SK-N-SH treated with all-trans-retinoic acid at 6 μM for 48 hours (cell line): Measurements from ENCODE around the gene GABBR2.

ENCODE experiments used
- ATAC-seq: fragments of 200-7000 bp; cut with Tn5 transposase; 3 replicates; pipeline ENCODE4 v1.9.1; 2020; ENCODE audit warnings: mild to moderate bottlenecking, moderate library complexity
- ARNTL ChIP-seq: fragments of 450-650 bp; formaldehyde crosslinking; IDR thresholded peaks from 2 replicates; pipeline ENCODE4 v1.5.0; 2020; ENCODE audit warnings: low read depth, mild to moderate bottlenecking, moderate library complexity, borderline replicate concordance
- BACH2 ChIP-seq: fragments of 250-450 bp; sonication (Bioruptor Pico); IDR thresholded peaks from 2 replicates; pipeline ENCODE4 v1.9.0; 2021; ENCODE audit warnings: mild to moderate bottlenecking, borderline replicate concordance
- CSDC2 ChIP-seq: fragments of 250-450 bp; sonication (Bioruptor Pico); IDR thresholded peaks from 2 replicates; pipeline ENCODE4 v1.5.0; 2020; ENCODE audit warnings: mild to moderate bottlenecking, moderate library complexity
- GLIS3 ChIP-seq: fragments of 250-450 bp; sonication (Bioruptor Pico); IDR thresholded peaks from 2 replicates; pipeline ENCODE4 v1.5.0; 2020; ENCODE audit warnings: mild to moderate bottlenecking, moderate library complexity
- ISL1 ChIP-seq: fragments of 250-450 bp; sonication (Bioruptor Pico); IDR thresholded peaks from 2 replicates; pipeline ENCODE4 v2.1.2; 2022; ENCODE audit warnings: mild to moderate bottlenecking, moderate library complexity
- OSR1 ChIP-seq: fragments of 250-450 bp; sonication (Bioruptor Pico); IDR thresholded peaks from 2 replicates; pipeline ENCODE4 v1.8.0; 2022; ENCODE audit warnings: moderate library complexity, mild to moderate bottlenecking, inconsistent platforms
- PPARA ChIP-seq: fragments of 250-450 bp; sonication (Bioruptor Pico); IDR thresholded peaks from 2 replicates; pipeline ENCODE4 v1.5.0; 2020; ENCODE audit warnings: mild to moderate bottlenecking, borderline replicate concordance
- RARB ChIP-seq: fragments of 250-450 bp; sonication (Bioruptor Pico); IDR thresholded peaks from 2 replicates; pipeline ENCODE4 v1.8.0; 2021; ENCODE audit warnings: mild to moderate bottlenecking, moderate library complexity
- SNAI2 ChIP-seq: fragments of 250-450 bp; sonication (Bioruptor Pico); IDR thresholded peaks from 2 replicates; pipeline ENCODE4 v1.5.0; 2020; ENCODE audit warnings: mild to moderate bottlenecking, moderate library complexity
- TCF4 ChIP-seq: fragments of 250-450 bp; sonication (Bioruptor Pico); IDR thresholded peaks from 2 replicates; pipeline ENCODE4 v1.8.0; 2021; ENCODE audit warnings: mild to moderate bottlenecking, moderate library complexity, borderline replicate concordance
- TOX ChIP-seq: fragments of 250-450 bp; sonication (Bioruptor Pico); IDR thresholded peaks from 2 replicates; pipeline ENCODE4 v1.8.0; 2021; ENCODE audit warnings: mild to moderate bottlenecking, moderate library complexity, borderline replicate concordance
- ZFP3 ChIP-seq: fragments of 250-450 bp; sonication (Bioruptor Pico); IDR thresholded peaks from 2 replicates; pipeline ENCODE4 v1.5.0; 2020; ENCODE audit warnings: mild to moderate bottlenecking, moderate library complexity
- ZFP30 ChIP-seq: fragments of 450-650 bp; formaldehyde crosslinking; IDR thresholded peaks from 2 replicates; pipeline ENCODE4 v1.5.0; 2022; ENCODE audit warnings: mild to moderate bottlenecking, moderate library complexity
- ZNF70 ChIP-seq: fragments of 450-650 bp; formaldehyde crosslinking; IDR thresholded peaks from 2 replicates; pipeline ENCODE4 v1.5.0; 2020; ENCODE audit warnings: mild to moderate bottlenecking, moderate library complexity
- ZNF8 ChIP-seq: fragments of 450-650 bp; formaldehyde crosslinking; IDR thresholded peaks from 2 replicates; pipeline ENCODE4 v1.5.0; 2020; ENCODE audit warnings: mild to moderate bottlenecking, moderate library complexity
- TF ChIP-seq, protein P1 (sequence below): fragments of 250-450 bp; sonication (Bioruptor Pico); IDR thresholded peaks from 2 replicates; pipeline ENCODE4 v1.5.1; 2020; ENCODE audit warnings: low read depth, mild to moderate bottlenecking, moderate library complexity
- TF ChIP-seq, protein P2 (sequence below): fragments of 250-450 bp; sonication (Bioruptor Pico); IDR thresholded peaks from 2 replicates; pipeline ENCODE4 v1.8.0; 2021; ENCODE audit warnings: low read depth, mild to moderate bottlenecking, moderate library complexity, borderline replicate concordance
- TF ChIP-seq, protein P3 (sequence below): fragments of 250-450 bp; sonication (Bioruptor Pico); IDR thresholded peaks from 2 replicates; pipeline ENCODE4 v1.8.0; 2020; ENCODE audit warnings: mild to moderate bottlenecking, moderate library complexity, borderline replicate concordance
- TF ChIP-seq, protein P4 (sequence below): fragments of 250-450 bp; sonication (Bioruptor Pico); IDR thresholded peaks from 2 replicates; pipeline ENCODE4 v1.5.0; 2020; ENCODE audit warnings: mild to moderate bottlenecking, moderate library complexity
- TF ChIP-seq, protein P5 (sequence below): fragments of 250-450 bp; sonication (Bioruptor Pico); IDR thresholded peaks from 2 replicates; pipeline ENCODE4 v1.5.1; 2021; ENCODE audit warnings: mild to moderate bottlenecking, moderate library complexity

GABBR2 gene

GRCh38 chr9:98311541-98311940 is 397.2 kb downstream of the GABBR2 start:
- no peak for ATAC-seq
- TF ChIP-seq RARB (CRISPR knock-in tag) (no peak), ZNF8 (CRISPR knock-in tag) (no peak), GLIS3 (no peak), SNAI2 (CRISPR knock-in tag) (no peak), ISL1 (no peak), BACH2 (CRISPR knock-in tag) (no peak), OSR1 (no peak), ZNF70 (CRISPR knock-in tag) (no peak), CSDC2 (CRISPR knock-in tag) (no peak), ARNTL (no peak), TOX (CRISPR knock-in tag) (no peak), ZFP3 (no peak), TCF4 (CRISPR knock-in tag) (no peak), ZFP30 (CRISPR knock-in tag) (no peak), PPARA (CRISPR knock-in tag) (no peak)
- TF ChIP-seq, protein P1, sequence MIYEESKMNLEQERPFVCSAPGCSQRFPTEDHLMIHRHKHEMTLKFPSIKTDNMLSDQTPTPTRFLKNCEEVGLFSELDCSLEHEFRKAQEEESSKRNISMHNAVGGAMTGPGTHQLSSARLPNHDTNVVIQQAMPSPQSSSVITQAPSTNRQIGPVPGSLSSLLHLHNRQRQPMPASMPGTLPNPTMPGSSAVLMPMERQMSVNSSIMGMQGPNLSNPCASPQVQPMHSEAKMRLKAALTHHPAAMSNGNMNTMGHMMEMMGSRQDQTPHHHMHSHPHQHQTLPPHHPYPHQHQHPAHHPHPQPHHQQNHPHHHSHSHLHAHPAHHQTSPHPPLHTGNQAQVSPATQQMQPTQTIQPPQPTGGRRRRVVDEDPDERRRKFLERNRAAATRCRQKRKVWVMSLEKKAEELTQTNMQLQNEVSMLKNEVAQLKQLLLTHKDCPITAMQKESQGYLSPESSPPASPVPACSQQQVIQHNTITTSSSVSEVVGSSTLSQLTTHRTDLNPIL (CRISPR knock-in tag), result no peak
- TF ChIP-seq, protein P2, sequence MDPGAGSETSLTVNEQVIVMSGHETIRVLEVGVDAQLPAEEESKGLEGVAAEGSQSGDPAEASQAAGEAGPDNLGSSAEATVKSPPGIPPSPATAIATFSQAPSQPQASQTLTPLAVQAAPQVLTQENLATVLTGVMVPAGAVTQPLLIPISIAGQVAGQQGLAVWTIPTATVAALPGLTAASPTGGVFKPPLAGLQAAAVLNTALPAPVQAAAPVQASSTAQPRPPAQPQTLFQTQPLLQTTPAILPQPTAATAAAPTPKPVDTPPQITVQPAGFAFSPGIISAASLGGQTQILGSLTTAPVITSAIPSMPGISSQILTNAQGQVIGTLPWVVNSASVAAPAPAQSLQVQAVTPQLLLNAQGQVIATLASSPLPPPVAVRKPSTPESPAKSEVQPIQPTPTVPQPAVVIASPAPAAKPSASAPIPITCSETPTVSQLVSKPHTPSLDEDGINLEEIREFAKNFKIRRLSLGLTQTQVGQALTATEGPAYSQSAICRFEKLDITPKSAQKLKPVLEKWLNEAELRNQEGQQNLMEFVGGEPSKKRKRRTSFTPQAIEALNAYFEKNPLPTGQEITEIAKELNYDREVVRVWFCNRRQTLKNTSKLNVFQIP, result no peak
- TF ChIP-seq, protein P3, sequence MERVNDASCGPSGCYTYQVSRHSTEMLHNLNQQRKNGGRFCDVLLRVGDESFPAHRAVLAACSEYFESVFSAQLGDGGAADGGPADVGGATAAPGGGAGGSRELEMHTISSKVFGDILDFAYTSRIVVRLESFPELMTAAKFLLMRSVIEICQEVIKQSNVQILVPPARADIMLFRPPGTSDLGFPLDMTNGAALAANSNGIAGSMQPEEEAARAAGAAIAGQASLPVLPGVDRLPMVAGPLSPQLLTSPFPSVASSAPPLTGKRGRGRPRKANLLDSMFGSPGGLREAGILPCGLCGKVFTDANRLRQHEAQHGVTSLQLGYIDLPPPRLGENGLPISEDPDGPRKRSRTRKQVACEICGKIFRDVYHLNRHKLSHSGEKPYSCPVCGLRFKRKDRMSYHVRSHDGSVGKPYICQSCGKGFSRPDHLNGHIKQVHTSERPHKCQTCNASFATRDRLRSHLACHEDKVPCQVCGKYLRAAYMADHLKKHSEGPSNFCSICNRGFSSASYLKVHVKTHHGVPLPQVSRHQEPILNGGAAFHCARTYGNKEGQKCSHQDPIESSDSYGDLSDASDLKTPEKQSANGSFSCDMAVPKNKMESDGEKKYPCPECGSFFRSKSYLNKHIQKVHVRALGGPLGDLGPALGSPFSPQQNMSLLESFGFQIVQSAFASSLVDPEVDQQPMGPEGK, result no peak
- TF ChIP-seq, protein P4, sequence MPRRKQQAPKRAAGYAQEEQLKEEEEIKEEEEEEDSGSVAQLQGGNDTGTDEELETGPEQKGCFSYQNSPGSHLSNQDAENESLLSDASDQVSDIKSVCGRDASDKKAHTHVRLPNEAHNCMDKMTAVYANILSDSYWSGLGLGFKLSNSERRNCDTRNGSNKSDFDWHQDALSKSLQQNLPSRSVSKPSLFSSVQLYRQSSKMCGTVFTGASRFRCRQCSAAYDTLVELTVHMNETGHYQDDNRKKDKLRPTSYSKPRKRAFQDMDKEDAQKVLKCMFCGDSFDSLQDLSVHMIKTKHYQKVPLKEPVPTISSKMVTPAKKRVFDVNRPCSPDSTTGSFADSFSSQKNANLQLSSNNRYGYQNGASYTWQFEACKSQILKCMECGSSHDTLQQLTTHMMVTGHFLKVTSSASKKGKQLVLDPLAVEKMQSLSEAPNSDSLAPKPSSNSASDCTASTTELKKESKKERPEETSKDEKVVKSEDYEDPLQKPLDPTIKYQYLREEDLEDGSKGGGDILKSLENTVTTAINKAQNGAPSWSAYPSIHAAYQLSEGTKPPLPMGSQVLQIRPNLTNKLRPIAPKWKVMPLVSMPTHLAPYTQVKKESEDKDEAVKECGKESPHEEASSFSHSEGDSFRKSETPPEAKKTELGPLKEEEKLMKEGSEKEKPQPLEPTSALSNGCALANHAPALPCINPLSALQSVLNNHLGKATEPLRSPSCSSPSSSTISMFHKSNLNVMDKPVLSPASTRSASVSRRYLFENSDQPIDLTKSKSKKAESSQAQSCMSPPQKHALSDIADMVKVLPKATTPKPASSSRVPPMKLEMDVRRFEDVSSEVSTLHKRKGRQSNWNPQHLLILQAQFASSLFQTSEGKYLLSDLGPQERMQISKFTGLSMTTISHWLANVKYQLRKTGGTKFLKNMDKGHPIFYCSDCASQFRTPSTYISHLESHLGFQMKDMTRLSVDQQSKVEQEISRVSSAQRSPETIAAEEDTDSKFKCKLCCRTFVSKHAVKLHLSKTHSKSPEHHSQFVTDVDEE, result no peak
- TF ChIP-seq, protein P5, sequence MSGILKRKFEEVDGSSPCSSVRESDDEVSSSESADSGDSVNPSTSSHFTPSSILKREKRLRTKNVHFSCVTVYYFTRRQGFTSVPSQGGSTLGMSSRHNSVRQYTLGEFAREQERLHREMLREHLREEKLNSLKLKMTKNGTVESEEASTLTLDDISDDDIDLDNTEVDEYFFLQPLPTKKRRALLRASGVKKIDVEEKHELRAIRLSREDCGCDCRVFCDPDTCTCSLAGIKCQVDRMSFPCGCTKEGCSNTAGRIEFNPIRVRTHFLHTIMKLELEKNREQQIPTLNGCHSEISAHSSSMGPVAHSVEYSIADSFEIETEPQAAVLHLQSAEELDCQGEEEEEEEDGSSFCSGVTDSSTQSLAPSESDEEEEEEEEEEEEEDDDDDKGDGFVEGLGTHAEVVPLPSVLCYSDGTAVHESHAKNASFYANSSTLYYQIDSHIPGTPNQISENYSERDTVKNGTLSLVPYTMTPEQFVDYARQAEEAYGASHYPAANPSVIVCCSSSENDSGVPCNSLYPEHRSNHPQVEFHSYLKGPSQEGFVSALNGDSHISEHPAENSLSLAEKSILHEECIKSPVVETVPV, result no peak
- TF ChIP-seq, all 23 proteins: peak for 0

- no peak for ATAC-seq
- TF ChIP-seq, protein P3, result no peak
- TF ChIP-seq ZNF70 (CRISPR knock-in tag) (no peak), BACH2 (CRISPR knock-in tag) (no peak), GLIS3 (no peak), ARNTL (no peak), SNAI2 (CRISPR knock-in tag) (no peak), ISL1 (no peak), ZFP3 (no peak), ZFP30 (CRISPR knock-in tag) (no peak)
These were observed 397.9 kb downstream of the GABBR2 start for GRCh38 chr9:98310752-98311392.
